ENCODE results near the gene SPEF2.

Gene SPEF2, protein sequence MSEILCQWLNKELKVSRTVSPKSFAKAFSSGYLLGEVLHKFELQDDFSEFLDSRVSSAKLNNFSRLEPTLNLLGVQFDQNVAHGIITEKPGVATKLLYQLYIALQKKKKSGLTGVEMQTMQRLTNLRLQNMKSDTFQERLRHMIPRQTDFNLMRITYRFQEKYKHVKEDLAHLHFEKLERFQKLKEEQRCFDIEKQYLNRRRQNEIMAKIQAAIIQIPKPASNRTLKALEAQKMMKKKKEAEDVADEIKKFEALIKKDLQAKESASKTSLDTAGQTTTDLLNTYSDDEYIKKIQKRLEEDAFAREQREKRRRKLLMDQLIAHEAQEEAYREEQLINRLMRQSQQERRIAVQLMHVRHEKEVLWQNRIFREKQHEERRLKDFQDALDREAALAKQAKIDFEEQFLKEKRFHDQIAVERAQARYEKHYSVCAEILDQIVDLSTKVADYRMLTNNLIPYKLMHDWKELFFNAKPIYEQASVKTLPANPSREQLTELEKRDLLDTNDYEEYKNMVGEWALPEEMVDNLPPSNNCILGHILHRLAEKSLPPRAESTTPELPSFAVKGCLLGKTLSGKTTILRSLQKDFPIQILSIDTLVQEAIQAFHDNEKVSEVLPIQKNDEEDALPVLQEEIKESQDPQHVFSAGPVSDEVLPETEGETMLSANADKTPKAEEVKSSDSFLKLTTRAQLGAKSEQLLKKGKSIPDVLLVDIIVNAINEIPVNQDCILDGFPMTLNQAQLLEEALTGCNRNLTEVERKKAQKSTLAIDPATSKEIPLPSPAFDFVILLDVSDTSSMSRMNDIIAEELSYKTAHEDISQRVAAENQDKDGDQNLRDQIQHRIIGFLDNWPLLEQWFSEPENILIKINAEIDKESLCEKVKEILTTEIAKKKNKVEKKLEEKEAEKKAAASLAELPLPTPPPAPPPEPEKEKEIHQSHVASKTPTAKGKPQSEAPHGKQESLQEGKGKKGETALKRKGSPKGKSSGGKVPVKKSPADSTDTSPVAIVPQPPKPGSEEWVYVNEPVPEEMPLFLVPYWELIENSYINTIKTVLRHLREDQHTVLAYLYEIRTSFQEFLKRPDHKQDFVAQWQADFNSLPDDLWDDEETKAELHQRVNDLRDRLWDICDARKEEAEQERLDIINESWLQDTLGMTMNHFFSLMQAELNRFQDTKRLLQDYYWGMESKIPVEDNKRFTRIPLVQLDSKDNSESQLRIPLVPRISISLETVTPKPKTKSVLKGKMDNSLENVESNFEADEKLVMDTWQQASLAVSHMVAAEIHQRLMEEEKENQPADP (N-terminal part only)

GRCh38 chr5:35617435-35618303 is at the start of gene SPEF2:
Gene SPEF2, plus strand, starts transcription at chr5:35617863. Its CDS starts 135 bp downstream, at chr5:35617998.
- no peak for FAIRE-seq

DNA sequence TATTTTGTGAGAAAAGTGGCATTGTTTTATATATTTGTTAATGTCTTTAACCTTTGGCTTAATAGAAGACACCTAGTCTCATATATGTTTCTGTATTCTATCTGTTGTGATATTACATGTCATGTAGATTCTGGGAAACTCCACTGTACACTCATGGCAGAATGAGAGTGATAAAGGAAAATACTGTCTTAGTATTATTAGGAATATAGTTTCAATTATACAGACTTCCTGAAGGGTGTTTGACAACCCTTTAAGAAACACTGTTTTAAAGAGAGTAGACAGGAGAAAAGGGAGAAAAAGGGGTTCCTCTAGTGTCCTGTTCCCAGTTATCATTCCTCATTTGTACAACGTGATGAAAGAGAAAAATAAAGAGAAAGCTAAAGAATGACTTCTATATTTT is 42.1 kb upstream of the SPEF2 start:
- FAIRE-seq, result no peak

GRCh38 chr5:35587419-35587818 is 30.2 kb upstream of the SPEF2 start:
- FAIRE-seq, result no peak

GRCh38 chr5:35593338-35593737 is 24.3 kb upstream of the SPEF2 start:
- FAIRE-seq, result no peak

- FAIRE-seq, result no peak
These were observed 18.8 kb upstream of the SPEF2 start for GRCh38 chr5:35598707-35599370.

DNA sequence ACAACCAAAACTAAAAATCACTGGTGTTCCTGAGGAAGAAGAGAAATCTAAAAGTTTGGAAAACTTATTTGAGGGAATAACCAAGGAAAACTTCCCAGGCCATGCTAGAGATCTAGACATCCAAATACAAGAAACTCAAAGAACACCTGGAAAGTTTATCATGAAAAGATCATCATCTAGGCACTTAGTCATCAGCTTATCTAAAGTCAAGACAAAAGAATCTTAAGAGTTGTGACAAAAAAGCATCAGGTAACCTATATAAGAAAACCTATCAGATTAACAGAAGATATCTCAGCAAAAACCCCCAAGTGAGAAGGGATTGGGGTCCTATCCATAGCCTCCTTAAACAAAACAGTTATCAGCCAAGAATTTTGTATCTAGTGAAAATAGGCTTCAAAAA is 17.1 kb upstream of the SPEF2 start:
- FAIRE-seq, result no peak

DNA sequence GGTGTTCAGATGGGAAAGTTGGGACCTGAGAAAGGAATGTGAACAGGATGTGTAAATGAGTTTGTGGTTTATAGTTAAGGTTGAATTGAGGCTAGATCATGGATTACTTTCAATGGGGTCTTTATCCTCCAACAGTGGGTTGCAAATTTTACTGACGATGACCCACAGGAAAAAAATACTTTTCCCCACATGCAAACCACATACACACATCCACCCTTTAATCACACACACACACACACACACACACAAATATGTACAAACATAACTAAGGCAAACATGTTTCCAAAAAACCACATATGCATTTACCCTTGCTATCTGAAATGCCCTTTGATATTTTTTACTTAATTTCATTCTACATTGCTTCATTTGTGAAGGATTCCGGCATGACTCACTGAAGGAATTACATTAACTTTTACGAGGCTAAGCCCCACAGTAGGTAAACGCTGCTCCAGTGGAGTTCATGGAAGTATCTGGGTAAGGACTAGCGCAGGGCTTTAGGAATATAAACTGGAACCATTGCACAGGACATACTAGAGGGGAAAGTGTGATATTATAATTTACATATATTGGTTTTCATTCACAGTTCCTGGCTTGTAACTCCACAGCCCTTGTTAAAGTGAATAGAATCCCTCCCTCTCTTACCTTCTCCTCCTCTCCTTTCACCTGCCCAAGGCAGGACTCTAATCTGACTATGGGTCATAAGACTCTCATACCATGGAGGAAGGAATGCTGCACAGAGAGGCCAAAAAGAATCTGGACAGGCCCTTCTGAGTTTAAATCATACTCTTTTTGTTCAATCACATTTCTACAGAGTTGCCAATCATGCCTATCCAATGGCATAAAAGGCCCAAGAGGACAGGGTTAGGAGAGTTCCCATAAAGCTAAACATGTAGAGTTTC is 8.5 kb upstream of the SPEF2 start:
- FAIRE-seq, result no peak

DNA sequence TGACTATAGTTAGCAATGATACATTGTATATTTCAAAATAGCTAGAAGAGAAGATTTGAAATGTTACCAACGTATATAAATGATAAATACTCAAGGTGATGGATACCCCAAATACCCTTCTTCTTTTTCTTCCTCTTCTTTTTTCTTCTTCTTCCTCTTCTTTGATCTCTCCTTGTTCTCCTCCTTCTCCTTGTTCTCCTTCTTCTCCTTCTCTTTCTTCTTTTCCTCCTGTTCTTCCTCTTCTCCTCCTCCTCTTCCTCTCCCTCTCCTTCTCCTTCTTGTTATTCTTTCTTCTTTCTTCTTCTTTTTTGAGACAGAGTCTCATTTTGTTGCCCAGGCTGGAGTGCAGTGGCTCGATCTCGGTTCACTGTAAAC is 616 bp upstream of the SPEF2 start:
- FAIRE-seq, result no peak

DNA sequence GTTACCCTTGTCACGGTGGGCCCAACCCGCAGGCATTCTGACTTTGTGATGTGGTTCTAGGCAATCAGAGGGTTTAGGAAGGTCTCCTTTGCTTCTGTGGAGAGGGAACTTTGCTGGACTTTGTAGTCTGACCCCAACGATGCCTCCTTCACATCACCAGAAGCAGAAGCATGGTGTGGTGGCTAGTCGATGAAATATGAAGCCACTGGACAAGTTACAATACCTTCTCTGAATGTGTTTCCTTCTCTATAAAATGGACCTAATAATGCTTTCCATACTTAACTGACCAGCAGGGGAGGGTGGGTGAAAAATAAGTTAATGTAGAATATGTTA is 607 bp downstream of the SPEF2 start:
- no peak for FAIRE-seq

DNA sequence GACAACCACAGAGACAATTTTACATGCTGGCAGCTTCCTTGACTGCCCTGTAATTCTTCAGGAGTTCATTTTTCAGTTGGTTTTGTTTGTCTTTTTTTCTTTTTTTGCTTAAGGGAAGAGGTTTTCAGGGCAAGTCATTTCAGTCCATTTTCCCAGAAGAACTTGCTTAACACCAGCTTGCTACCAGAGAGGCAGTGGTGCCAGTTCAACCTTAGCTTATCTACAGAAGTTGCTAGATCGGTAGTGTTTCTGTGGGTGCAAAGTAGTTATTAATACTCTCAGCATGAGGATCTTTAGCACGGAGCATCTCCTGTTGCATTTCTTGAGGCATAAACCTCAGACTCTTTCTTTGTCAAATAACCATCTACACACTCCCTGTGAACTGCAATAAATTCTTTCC is 1.1 kb downstream of the SPEF2 start:
- no peak for FAIRE-seq

- no peak for FAIRE-seq
These were observed 5.3 kb downstream of the SPEF2 start for GRCh38 chr5:35622974-35623373.

GRCh38 chr5:35623991-35624390 is 6.3 kb downstream of the SPEF2 start:
- no peak for FAIRE-seq

- FAIRE-seq, result no peak
These were observed 8.4 kb downstream of the SPEF2 start for GRCh38 chr5:35626108-35626507.

DNA sequence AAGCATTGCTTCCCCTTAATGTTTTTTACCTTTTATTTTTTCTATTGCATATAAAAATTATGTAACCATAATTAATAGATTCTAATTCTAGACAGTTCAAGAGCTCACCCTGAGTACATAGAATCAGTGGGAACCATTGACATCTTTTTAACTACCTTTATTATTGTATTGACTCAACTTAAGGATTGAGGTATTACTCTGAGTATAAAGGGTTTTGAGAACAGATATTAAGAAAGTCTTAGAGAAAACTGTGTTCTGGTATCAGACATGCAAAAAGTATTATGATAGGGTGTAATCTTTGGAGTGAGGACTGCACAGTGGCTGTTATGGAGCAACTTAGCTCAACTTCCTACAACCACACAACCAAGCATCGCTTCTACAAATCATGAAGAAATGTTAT is 8.9 kb downstream of the SPEF2 start:
- FAIRE-seq, result no peak

- no peak for FAIRE-seq
These were observed 16.7 kb downstream of the SPEF2 start for GRCh38 chr5:35634326-35634725.

- FAIRE-seq, result no peak
These were observed 23.0 kb downstream of the SPEF2 start for GRCh38 chr5:35640623-35641022.

GRCh38 chr5:35644543-35644942 is 26.9 kb downstream of the SPEF2 start:
- FAIRE-seq, result no peak

GRCh38 chr5:35647128-35647527 is 29.5 kb downstream of the SPEF2 start:
- no peak for FAIRE-seq

DNA sequence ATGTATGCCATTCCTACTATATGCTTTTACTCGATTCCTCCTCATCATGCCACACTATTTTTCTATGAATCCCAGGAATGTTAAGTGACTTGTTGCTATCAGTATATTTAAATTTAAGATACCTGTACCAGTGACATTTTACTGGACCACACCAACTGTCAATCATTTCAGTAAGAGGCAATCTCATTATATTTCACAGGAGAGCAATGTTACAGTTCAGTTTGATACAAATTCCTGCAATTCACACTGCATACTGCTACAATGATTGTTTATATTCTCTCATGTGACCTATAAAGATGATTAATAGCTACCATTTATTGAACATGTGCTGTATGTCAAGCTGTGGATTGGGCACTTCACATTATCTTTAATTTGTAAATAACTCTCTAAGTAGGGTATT is 30.0 kb downstream of the SPEF2 start:
- FAIRE-seq, result no peak

DNA sequence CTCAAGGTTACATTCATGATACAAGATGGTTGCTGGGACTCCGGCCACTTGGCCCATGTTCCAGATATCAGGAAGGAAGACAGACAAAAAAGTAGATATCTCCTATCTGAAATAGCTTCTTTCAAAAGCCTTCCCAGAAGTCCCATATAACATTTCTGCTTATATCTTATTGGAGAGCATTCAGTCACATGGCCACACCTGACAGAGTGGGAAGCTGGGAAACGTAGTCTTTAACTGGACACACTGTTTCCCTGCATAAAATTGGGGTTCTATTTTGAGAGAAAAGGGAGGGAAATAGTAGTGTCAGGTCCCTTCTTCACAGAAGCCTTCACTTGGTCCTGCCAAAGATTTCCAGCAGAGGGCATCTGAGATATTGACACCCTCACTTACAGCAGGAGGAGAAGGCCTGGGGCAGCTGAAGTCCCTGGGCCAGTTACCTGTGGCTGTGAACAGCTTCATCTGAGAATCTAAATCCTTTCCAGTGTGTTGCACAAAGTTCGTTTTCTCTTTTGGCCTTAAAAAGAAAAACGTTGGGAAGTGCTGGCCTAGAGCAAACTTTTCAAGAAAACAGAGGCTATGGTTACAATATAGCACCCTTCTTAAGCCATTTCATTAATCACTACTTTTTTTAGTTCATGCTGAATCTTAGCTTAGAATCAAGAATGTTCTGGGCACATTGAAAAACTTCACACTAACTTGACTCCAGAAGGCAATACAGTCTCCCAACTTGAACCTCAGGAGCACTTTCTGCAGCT is 33.5 kb downstream of the SPEF2 start:
- no peak for FAIRE-seq

All from colon (tissue), 2 donors.